HCT116 (cell line): ENCODE results near the gene OLFML3. TPM values are rescaled to one million over a fixed set of nuclear protein-coding genes. Genes with fewer than 3 reads are reported as not detected.
"Not testable (repeated sequence)": the region's sequence is repeated elsewhere in the genome, so short reads cannot be mapped to it uniquely, and the experiment has no call there.

Experiments used
- ATAC-seq: fragments of 200-7000 bp; cut with Tn5 transposase; 2 replicates; pipeline ENCODE4 v1.9.1; 2020; ENCODE audit warnings: mild to moderate bottlenecking, moderate library complexity
- BruUV-seq: library from RNA; stranded (reverse); fragments of 400-500 nt; replicated peaks from 2 replicates; lab custom pipeline; 2021; lab: Mats Ljungman, UMichigan
- CTCF ChIA-PET: fragments of 300-600 bp; sonication (Branson Sonifier 250); formaldehyde crosslinking; loops from one replicate; lab custom pipeline; 2021; ENCODE audit warnings: antibody characterized with exemption; lab: Charles Lee
- POLR2A ChIA-PET: fragments of 300-600, 350-600 bp; sonication (Branson Sonifier 250); formaldehyde crosslinking; loops from one replicate; lab custom pipeline; 2021; ENCODE audit warnings: antibody characterized with exemption; lab: Charles Lee
- RAD21 ChIA-PET, 2 experiments: fragments of 300-600 bp; sonication (Branson Sonifier 250); formaldehyde crosslinking; loops; one replicate each; lab custom pipeline; 2023; ENCODE audit warnings: low total read pairs in 2 of 2; ENCODE audit not compliant: uncharacterized antibody in 2 of 2, unreplicated experiment in 2 of 2, low non-redundant PET in 1 of 2; lab: Charles Lee
- DNase-seq: peaks from one replicate; pipeline ENCODE4 v3.0.0-alpha.2; 2010; ENCODE audit warnings: low read depth, low spot score
- H2AFZ ChIP-seq: fragments of 200-600 bp; shearing (Covaris generic), sonication (generic); 2 replicates; pipeline ENCODE4 v1.6.1; 2017; ENCODE audit warnings: low read depth, mixed run types, mixed read lengths, antibody characterized with exemption, low read length; ENCODE audit not compliant: poor library complexity, severe bottlenecking
- H3K27ac ChIP-seq: 2 replicates; pipeline ENCODE4 v1.5.1; 2012; ENCODE audit warnings: low read depth, low read length
- H3K27me3 ChIP-seq: fragments of 200-600 bp; sonication (generic); 2 replicates; pipeline ENCODE4 v1.6.1; 2016; ENCODE audit warnings: mixed run types, low read length, mixed read lengths; ENCODE audit not compliant: insufficient read depth
- H3K36me3 ChIP-seq, 2 experiments: fragments of 200-500 bp in 1 of 2; fragments of 200-600 bp in 1 of 2; sonication (Bioruptor generic) in 1 of 2; sonication (generic) in 1 of 2; 2 replicates each; pipeline versions ENCODE4 v1.5.1 to v1.6.1; 2014 to 2016; ENCODE audit warnings: low read length in 2 of 2, inconsistent platforms in 1 of 2, mixed read lengths in 1 of 2, mixed run types in 1 of 2; ENCODE audit not compliant: insufficient read depth in 2 of 2, control insufficient read depth in 1 of 2
- H3K4me1 ChIP-seq, 2 experiments: fragments of 200-600 bp in 1 of 2; sonication (generic) in 1 of 2; 2 replicates each; pipeline versions ENCODE4 v1.5.1 to v1.6.1; 2012 to 2017; ENCODE audit warnings: low read length in 2 of 2, inconsistent platforms in 1 of 2, mild to moderate bottlenecking in 1 of 2, mixed read lengths in 1 of 2, mixed run types in 1 of 2, moderate library complexity in 1 of 2; ENCODE audit not compliant: insufficient read depth in 2 of 2, control insufficient read depth in 1 of 2
- H3K4me2 ChIP-seq: fragments of 200-600 bp; sonication (generic); 2 replicates; pipeline ENCODE4 v1.6.1; 2017; ENCODE audit warnings: mixed run types, low read length, mixed read lengths
- H3K4me3 ChIP-seq, 2 experiments: fragments of 200-600 bp in 1 of 2; sonication (generic) in 1 of 2; replicated peaks in 1 of 2; 2 replicates each; pipeline ENCODE4 v1.5.1; 2011 to 2016; ENCODE audit warnings: low read length in 2 of 2, control low read depth in 1 of 2, low read depth in 1 of 2, mild to moderate bottlenecking in 1 of 2, mixed read lengths in 1 of 2, mixed run types in 1 of 2
- H3K79me2 ChIP-seq: fragments of 200-600 bp; sonication (generic); 2 replicates; pipeline ENCODE4 v1.6.1; 2017; ENCODE audit warnings: mild to moderate bottlenecking, mixed run types, low read length, moderate library complexity, mixed read lengths; ENCODE audit not compliant: insufficient read depth
- H3K9ac ChIP-seq: fragments of 200-600 bp; sonication (generic); 2 replicates; pipeline ENCODE4 v1.6.1; 2016; ENCODE audit warnings: low read length, mixed read lengths
- H3K9me2 ChIP-seq: fragments of 200-600 bp; sonication (generic), shearing (Covaris generic); 2 replicates; pipeline ENCODE4 v1.6.1; 2017; ENCODE audit warnings: mixed run types, mild to moderate bottlenecking, moderate library complexity; ENCODE audit not compliant: insufficient read depth
- H3K9me3 ChIP-seq, 2 experiments: fragments of 200-500 bp in 1 of 2; fragments of 200-600 bp in 1 of 2; sonication (Bioruptor generic) in 1 of 2; sonication (generic) in 1 of 2; 2 replicates each; pipeline ENCODE4 v1.6.1; 2014 to 2017; ENCODE audit warnings: low read length in 2 of 2, mixed read lengths in 2 of 2, inconsistent platforms in 1 of 2, low read depth in 1 of 2, mild to moderate bottlenecking in 1 of 2, mixed run types in 1 of 2, moderate library complexity in 1 of 2; ENCODE audit not compliant: control insufficient read depth in 1 of 2, insufficient read depth in 1 of 2
- H4K20me1 ChIP-seq: fragments of 200-600 bp; sonication (generic), shearing (Covaris generic); 2 replicates; pipeline ENCODE4 v1.6.1; 2017; ENCODE audit warnings: mixed run types, mild to moderate bottlenecking, moderate library complexity; ENCODE audit not compliant: insufficient read depth
- SRF ChIP-seq: IDR thresholded peaks from 2 replicates; pipeline ENCODE4 v1.6.1; 2012; ENCODE audit warnings: low read depth
- TCF7L2 ChIP-seq: IDR thresholded peaks from 2 replicates; pipeline ENCODE4 v1.7.0; 2011; ENCODE audit warnings: borderline replicate concordance, inconsistent platforms; ENCODE audit not compliant: insufficient read depth, insufficient read length; ENCODE audit errors: extremely low read depth
- intact Hi-C: fragments of 100-400 bp; cut with micrococcal nuclease; formaldehyde crosslinking; loops from 2 replicates; pipeline ENCODE4 v1.10.0; 2022
- total RNA-seq: library from RNA; stranded (reverse); gene quantifications from one replicate; pipeline ENCODE4 v1.2.1, GENCODE V29; 2021; ENCODE audit not compliant: unreplicated experiment

Gene OLFML3
- total RNA-seq, 1 experiment from 2014 or later: 0.25 TPM

GRCh38 chr1:114015075-114015474, 35.8 kb downstream of the OLFML3 start (continued):
- no peak for TF ChIP-seq SRF

GRCh38 chr1:114019724-114020123, 40.5 kb downstream of the OLFML3 start:
- H4K20me1 ChIP-seq, CTCF ChIA-PET, POLR2A ChIA-PET, ATAC-seq, RAD21 ChIA-PET, H3K79me2 ChIP-seq, H3K9me2 ChIP-seq, H3K9me3 ChIP-seq, H2AFZ ChIP-seq, H3K4me3 ChIP-seq, H3K27me3 ChIP-seq, intact Hi-C loops, DNase-seq, H3K36me3 ChIP-seq, H3K27ac ChIP-seq, BruUV-seq, H3K9ac ChIP-seq, H3K4me2 ChIP-seq: not testable (repeated sequence)
- peaks cover 8 to 10% of the 10 kb centered on the region in 2 experiments for H3K4me1 ChIP-seq

GRCh38 chr1:114021665-114022099, 42.4 kb downstream of the OLFML3 start:
- no peaks in the 10 kb centered on the region for H3K9me3 ChIP-seq
- H2AFZ ChIP-seq: no peak overlapping the region
- H3K79me2 ChIP-seq: no peaks in the 10 kb centered on the region
- no peak overlapping the region for H3K4me3 ChIP-seq
- H3K27me3 ChIP-seq: no peaks in the 10 kb centered on the region
- no peak for TF ChIP-seq TCF7L2
- no peak for TF ChIP-seq SRF
- no peaks in the 10 kb centered on the region for H4K20me1 ChIP-seq
- no peak overlapping the region for H3K4me2 ChIP-seq
- no peaks in the 10 kb centered on the region for H3K36me3 ChIP-seq
- H3K9ac ChIP-seq: no peak overlapping the region
- no peak overlapping the region for H3K27ac ChIP-seq
- BruUV-seq: no TSS peak
- ATAC-seq (no peak), DNase-seq (no peak)
- ChIA-PET POLR2A (no interaction called here), CTCF (no interaction called here), RAD21 (no interaction called here)
- no peaks in the 10 kb centered on the region for H3K4me1 ChIP-seq
- intact Hi-C loops: no loop called here
- no peaks in the 10 kb centered on the region for H3K9me2 ChIP-seq
